ENCODE data around the gene ATP9A.

DNA sequence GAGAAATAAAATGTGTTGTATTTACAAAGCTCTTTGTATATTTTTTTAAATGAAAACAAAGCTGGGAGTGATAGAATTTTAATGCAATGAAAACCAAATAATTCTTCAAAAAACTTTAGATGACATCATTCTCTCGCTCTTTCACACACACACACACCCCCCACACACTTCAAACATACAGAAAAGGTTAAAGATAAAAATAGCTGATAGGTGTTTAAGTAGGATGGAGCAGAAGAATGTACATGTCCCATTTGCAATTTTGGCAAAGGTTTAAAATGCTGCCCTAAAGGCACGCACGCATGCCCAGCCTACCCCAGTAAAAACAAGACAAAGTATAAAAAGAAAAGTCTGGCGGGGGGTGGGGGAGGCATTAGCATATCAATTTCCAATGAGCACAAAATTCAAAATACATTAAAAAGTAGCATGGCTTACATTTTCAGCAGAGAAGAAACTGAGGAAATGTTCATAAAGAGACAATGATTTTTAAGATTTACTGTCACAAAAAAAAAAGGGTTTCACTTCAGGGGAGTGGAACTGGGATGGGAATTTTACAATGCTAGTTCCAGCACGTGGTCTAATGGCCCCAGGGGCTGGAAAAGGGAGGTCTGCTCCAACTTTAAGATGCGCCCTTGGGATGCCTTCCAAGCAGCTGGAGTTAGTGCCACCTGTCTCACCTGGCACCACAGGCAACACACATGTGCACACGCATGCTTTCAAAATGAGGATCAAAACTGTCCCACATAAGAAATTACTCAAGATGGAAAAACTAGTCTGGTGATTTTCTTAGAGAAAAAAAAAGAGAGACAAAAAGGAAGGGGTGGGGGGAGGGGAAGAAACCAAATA lies 170.6 kb downstream of the ATP9A start:
- TF ChIP-seq TAF1 (IDR thresholded peaks at IDR 0.05; ENCODE audit: borderline replicate concordance, low read depth, low read length) (no peak), FOXM1 (IDR thresholded peaks at IDR 0.05; ENCODE audit: low read depth) (no peak)
- TF ChIP-seq, protein P1, sequence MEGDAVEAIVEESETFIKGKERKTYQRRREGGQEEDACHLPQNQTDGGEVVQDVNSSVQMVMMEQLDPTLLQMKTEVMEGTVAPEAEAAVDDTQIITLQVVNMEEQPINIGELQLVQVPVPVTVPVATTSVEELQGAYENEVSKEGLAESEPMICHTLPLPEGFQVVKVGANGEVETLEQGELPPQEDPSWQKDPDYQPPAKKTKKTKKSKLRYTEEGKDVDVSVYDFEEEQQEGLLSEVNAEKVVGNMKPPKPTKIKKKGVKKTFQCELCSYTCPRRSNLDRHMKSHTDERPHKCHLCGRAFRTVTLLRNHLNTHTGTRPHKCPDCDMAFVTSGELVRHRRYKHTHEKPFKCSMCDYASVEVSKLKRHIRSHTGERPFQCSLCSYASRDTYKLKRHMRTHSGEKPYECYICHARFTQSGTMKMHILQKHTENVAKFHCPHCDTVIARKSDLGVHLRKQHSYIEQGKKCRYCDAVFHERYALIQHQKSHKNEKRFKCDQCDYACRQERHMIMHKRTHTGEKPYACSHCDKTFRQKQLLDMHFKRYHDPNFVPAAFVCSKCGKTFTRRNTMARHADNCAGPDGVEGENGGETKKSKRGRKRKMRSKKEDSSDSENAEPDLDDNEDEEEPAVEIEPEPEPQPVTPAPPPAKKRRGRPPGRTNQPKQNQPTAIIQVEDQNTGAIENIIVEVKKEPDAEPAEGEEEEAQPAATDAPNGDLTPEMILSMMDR (IDR thresholded peaks at IDR 0.05): no peak
- TF ChIP-seq, protein P2, sequence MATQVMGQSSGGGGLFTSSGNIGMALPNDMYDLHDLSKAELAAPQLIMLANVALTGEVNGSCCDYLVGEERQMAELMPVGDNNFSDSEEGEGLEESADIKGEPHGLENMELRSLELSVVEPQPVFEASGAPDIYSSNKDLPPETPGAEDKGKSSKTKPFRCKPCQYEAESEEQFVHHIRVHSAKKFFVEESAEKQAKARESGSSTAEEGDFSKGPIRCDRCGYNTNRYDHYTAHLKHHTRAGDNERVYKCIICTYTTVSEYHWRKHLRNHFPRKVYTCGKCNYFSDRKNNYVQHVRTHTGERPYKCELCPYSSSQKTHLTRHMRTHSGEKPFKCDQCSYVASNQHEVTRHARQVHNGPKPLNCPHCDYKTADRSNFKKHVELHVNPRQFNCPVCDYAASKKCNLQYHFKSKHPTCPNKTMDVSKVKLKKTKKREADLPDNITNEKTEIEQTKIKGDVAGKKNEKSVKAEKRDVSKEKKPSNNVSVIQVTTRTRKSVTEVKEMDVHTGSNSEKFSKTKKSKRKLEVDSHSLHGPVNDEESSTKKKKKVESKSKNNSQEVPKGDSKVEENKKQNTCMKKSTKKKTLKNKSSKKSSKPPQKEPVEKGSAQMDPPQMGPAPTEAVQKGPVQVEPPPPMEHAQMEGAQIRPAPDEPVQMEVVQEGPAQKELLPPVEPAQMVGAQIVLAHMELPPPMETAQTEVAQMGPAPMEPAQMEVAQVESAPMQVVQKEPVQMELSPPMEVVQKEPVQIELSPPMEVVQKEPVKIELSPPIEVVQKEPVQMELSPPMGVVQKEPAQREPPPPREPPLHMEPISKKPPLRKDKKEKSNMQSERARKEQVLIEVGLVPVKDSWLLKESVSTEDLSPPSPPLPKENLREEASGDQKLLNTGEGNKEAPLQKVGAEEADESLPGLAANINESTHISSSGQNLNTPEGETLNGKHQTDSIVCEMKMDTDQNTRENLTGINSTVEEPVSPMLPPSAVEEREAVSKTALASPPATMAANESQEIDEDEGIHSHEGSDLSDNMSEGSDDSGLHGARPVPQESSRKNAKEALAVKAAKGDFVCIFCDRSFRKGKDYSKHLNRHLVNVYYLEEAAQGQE (IDR thresholded peaks at IDR 0.05; ENCODE audit: low read depth, low read length): no peak
